CD14-positive monocyte (primary cell): ENCODE measurements around the gene TAF5L. TPM values are rescaled to one million over a fixed set of nuclear protein-coding genes. Genes with fewer than 3 reads are reported as not detected.

Source experiments
- DNase-seq, 3 donors: peaks; one replicate each; pipeline ENCODE4 v3.0.0-alpha.2; 2011 to 2022
- H2AFZ ChIP-seq: 2 replicates; pipeline ENCODE4 v1.6.0; 2012; ENCODE audit warnings: mild to moderate bottlenecking, low read depth, low read length, inconsistent platforms; ENCODE audit not compliant: insufficient read depth, poor library complexity, severe bottlenecking
- H3K27ac ChIP-seq, 2 donors: 1 replicate in 1 of 2; 2 replicates in 1 of 2; pipeline ENCODE4 v1.5.1; 2012 to 2013; ENCODE audit warnings: low read length in 2 of 2, control low read depth in 1 of 2, inconsistent platforms in 1 of 2, low read depth in 1 of 2, mild to moderate bottlenecking in 1 of 2
- H3K27me3 ChIP-seq, 2 donors: one replicate each; pipeline versions ENCODE4 v1.6.0 to v1.6.1; 2011 to 2013; ENCODE audit warnings: low read length in 2 of 2; ENCODE audit not compliant: control insufficient read depth in 2 of 2, insufficient read depth in 2 of 2
- H3K36me3 ChIP-seq, 2 donors: replicated peaks in 1 of 2; 1 replicate in 1 of 2; 2 replicates in 1 of 2; pipeline versions ENCODE4 v1.5.1 to v1.6.1; 2012 to 2013; ENCODE audit warnings: low read length in 2 of 2, control low read depth in 1 of 2, inconsistent platforms in 1 of 2, mild to moderate bottlenecking in 1 of 2; ENCODE audit not compliant: insufficient read depth in 2 of 2, control insufficient read depth in 1 of 2
- H3K4me1 ChIP-seq, 2 donors: 1 replicate in 1 of 2; 2 replicates in 1 of 2; pipeline versions ENCODE4 v1.5.1 to v1.6.1; 2012 to 2013; ENCODE audit warnings: low read length in 2 of 2, control low read depth in 1 of 2, inconsistent platforms in 1 of 2, mild to moderate bottlenecking in 1 of 2, moderate library complexity in 1 of 2; ENCODE audit not compliant: insufficient read depth in 2 of 2, control insufficient read depth in 1 of 2
- H3K4me2 ChIP-seq: replicated peaks from 2 replicates; pipeline ENCODE3; 2012; ENCODE audit warnings: low read length, moderate library complexity, mild to moderate bottlenecking; ENCODE audit not compliant: poor library complexity, severe bottlenecking; ENCODE audit errors: extremely low read depth
- H3K4me3 ChIP-seq, 3 experiments: fragments of 200-600 bp in 1 of 3; sonication (generic) in 1 of 3; replicated peaks in 1 of 3; 1 replicate in 2 of 3; 2 replicates in 1 of 3; pipeline ENCODE4 v1.5.1; 2011 to 2013; ENCODE audit warnings: low read length in 3 of 3, mild to moderate bottlenecking in 3 of 3, control low read depth in 2 of 3, low read depth in 2 of 3, inconsistent platforms in 1 of 3, moderate library complexity in 1 of 3
- H3K79me2 ChIP-seq: 2 replicates; pipeline ENCODE4 v1.6.0; 2012; ENCODE audit warnings: mild to moderate bottlenecking, control low read depth, inconsistent platforms, low read length, moderate library complexity; ENCODE audit not compliant: insufficient read depth
- H3K9ac ChIP-seq: 2 replicates; pipeline ENCODE4 v1.6.0; 2017; ENCODE audit warnings: low read length, mild to moderate bottlenecking; ENCODE audit not compliant: insufficient read depth, poor library complexity, severe bottlenecking
- H3K9me3 ChIP-seq, 2 donors: replicated peaks in 1 of 2; 1 replicate in 1 of 2; 2 replicates in 1 of 2; pipeline versions ENCODE4 v1.5.1 to v1.6.1; 2012 to 2013; ENCODE audit warnings: low read length in 2 of 2, control low read depth in 1 of 2; ENCODE audit not compliant: control insufficient read depth in 1 of 2, insufficient read depth in 1 of 2
- H4K20me1 ChIP-seq: 2 replicates; pipeline ENCODE4 v1.6.0; 2012; ENCODE audit warnings: mild to moderate bottlenecking, low read length, control low read depth, moderate library complexity; ENCODE audit not compliant: insufficient read depth
- H3K27ac Mint-ChIP-seq, 7 donors: one replicate each; pipeline ENCODE4 v1.8.0; 2020; ENCODE audit warnings: mild to moderate bottlenecking in 7 of 7, mixed read lengths in 7 of 7, moderate library complexity in 6 of 7, inconsistent platforms in 2 of 7
- H3K27me3 Mint-ChIP-seq, 3 donors: one replicate each; pipeline ENCODE4 v1.8.0; 2021 to 2022; ENCODE audit warnings: low read depth in 3 of 3, mild to moderate bottlenecking in 3 of 3, mixed read lengths in 3 of 3, moderate library complexity in 3 of 3, inconsistent platforms in 1 of 3
- H3K36me3 Mint-ChIP-seq, 2 donors: one replicate each; pipeline ENCODE4 v1.8.0; 2020; ENCODE audit warnings: mixed read lengths in 2 of 2, inconsistent platforms in 1 of 2, mild to moderate bottlenecking in 1 of 2
- H3K4me1 Mint-ChIP-seq: one replicate; pipeline ENCODE4 v1.8.0; 2020; ENCODE audit warnings: mild to moderate bottlenecking, mixed read lengths
- H3K4me3 Mint-ChIP-seq, 2 donors: one replicate each; pipeline ENCODE4 v1.8.0; 2020; ENCODE audit warnings: mild to moderate bottlenecking in 2 of 2, mixed read lengths in 2 of 2, moderate library complexity in 1 of 2
- H3K9me3 Mint-ChIP-seq, 7 donors: one replicate each; pipeline ENCODE4 v1.8.0; 2020 to 2022; ENCODE audit warnings: mixed read lengths in 7 of 7, mild to moderate bottlenecking in 6 of 7, moderate library complexity in 6 of 7, inconsistent platforms in 2 of 7
- WGBS: methylation state at CpG from one replicate; pipeline ENCODE4 v1.1.5; 2013; ENCODE audit warnings: missing lambda C conversion rate; ENCODE audit not compliant: insufficient coverage; 5-methylcytosine and 5-hydroxymethylcytosine counted together
- intact Hi-C, 2 donors: fragments of 100-400 bp; cut with micrococcal nuclease; formaldehyde crosslinking; loops; one replicate each; pipeline versions ENCODE4 v1.15.0 to v1.15.1; 2023
- polyA plus RNA-seq, 3 donors: library from polyadenylated mRNA; depleted of rRNA in 1 of 3; unstranded in 2 of 3; stranded (reverse) in 1 of 3; fragments of 300-500 nt in 2 of 3; fragments of >200 nt in 1 of 3; fragmentation: Illumina TruSeq in 2 of 3; gene quantifications; 1 replicate in 2 of 3; 2 replicates in 1 of 3; pipeline ENCODE4 v1.2.3, GENCODE V29; 2012 to 2021
- TF ChIP-seq, protein P1 (sequence below): fragments of 200-600 bp; IDR thresholded peaks from one replicate; pipeline ENCODE4 v1.8.0; 2022; ENCODE audit warnings: antibody characterized with exemption, mild to moderate bottlenecking

TAF5L gene
- polyA plus RNA-seq, 3 donors, result 3.8 to 15.4 (median 4.9) TPM

- Mint-ChIP-seq H3K36me3 (peaks cover 0 to 3% of the 10 kb centered on the region in 2 donors), H3K4me3 (no peak overlapping the region), H3K27me3 (no peaks in the 10 kb centered on the region), H3K9me3 (no peaks in the 10 kb centered on the region), H3K4me1 (peaks cover 39% of the 10 kb centered on the region), H3K27ac (no peak overlapping the region)
- no peak overlapping the region for H3K4me2 ChIP-seq
- no CpG with 5 or more reads among the region's 2 CpGs for WGBS
- TF ChIP-seq, protein P1, sequence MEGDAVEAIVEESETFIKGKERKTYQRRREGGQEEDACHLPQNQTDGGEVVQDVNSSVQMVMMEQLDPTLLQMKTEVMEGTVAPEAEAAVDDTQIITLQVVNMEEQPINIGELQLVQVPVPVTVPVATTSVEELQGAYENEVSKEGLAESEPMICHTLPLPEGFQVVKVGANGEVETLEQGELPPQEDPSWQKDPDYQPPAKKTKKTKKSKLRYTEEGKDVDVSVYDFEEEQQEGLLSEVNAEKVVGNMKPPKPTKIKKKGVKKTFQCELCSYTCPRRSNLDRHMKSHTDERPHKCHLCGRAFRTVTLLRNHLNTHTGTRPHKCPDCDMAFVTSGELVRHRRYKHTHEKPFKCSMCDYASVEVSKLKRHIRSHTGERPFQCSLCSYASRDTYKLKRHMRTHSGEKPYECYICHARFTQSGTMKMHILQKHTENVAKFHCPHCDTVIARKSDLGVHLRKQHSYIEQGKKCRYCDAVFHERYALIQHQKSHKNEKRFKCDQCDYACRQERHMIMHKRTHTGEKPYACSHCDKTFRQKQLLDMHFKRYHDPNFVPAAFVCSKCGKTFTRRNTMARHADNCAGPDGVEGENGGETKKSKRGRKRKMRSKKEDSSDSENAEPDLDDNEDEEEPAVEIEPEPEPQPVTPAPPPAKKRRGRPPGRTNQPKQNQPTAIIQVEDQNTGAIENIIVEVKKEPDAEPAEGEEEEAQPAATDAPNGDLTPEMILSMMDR, result no peak
- H3K27me3 ChIP-seq, result no peaks in the 10 kb centered on the region
- no peak overlapping the region for H3K4me3 ChIP-seq
- peaks cover 95% of the 10 kb centered on the region for H3K79me2 ChIP-seq
- H3K4me1 ChIP-seq, result peaks cover 14 to 20% of the 10 kb centered on the region in 2 donors
- H3K9me3 ChIP-seq, result no peaks in the 10 kb centered on the region
- H4K20me1 ChIP-seq, result peaks cover 90% of the 10 kb centered on the region
- no peak overlapping the region for H3K9ac ChIP-seq
- no peak overlapping the region for H3K27ac ChIP-seq
- intact Hi-C loops, result loop anchor here (10.0 kb wide), 2 partner anchors 443 to 1137 kb away; partner anchors contain the start of genes GALNT2 (in 2 of the 2) and RNF187 (in 1 of the 2)
- no peak overlapping the region for H2AFZ ChIP-seq
- H3K36me3 ChIP-seq, result peaks cover 0 to 10% of the 10 kb centered on the region in 2 donors
- no peak for DNase-seq
Measured at GRCh38 chr1:229621663-229622062, 4.3 kb downstream of the TAF5L start.

- Mint-ChIP-seq H3K4me1 (peaks cover 36% of the 10 kb centered on the region), H3K4me3 (no peak overlapping the region), H3K27ac (no peak overlapping the region), H3K27me3 (no peaks in the 10 kb centered on the region), H3K36me3 (peaks cover 0 to 3% of the 10 kb centered on the region in 2 donors), H3K9me3 (no peaks in the 10 kb centered on the region)
- Histone ChIP-seq H3K9ac (no peak overlapping the region), H3K36me3 (peaks cover 0 to 10% of the 10 kb centered on the region in 2 donors), H3K4me3 (no peak overlapping the region), H4K20me1 (peaks cover 93% of the 10 kb centered on the region), H3K9me3 (no peaks in the 10 kb centered on the region), H3K27me3 (no peaks in the 10 kb centered on the region), H3K27ac (no peak overlapping the region), H3K4me2 (no peak overlapping the region), H3K4me1 (peaks cover 11 to 14% of the 10 kb centered on the region in 2 donors), H2AFZ (no peak overlapping the region), H3K79me2 (peaks cover 95% of the 10 kb centered on the region)
- WGBS, result 54% methylated on average over 3 of the region's 3 CpGs
- no peak for DNase-seq
- TF ChIP-seq, protein P1, result no peak
- intact Hi-C loops, result loop anchor here (10.0 kb wide), 2 partner anchors 444 to 1136 kb away; partner anchors contain the start of genes GALNT2 (in 2 of the 2) and RNF187 (in 1 of the 2)
Measured at GRCh38 chr1:229620876-229621275, 5.0 kb downstream of the TAF5L start.
